C4-2B (cell line): ENCODE measurements around the gene PCDHGC5.

Experiments used
- CTCF ChIP-seq: fragments of 450-650 bp; conservative IDR thresholded peaks from 2 replicates; pipeline ENCODE4 v1.5.1; 2017; ENCODE audit warnings: mild to moderate bottlenecking
- ZFX ChIP-seq: fragments of 450-650 bp; IDR thresholded peaks from 2 replicates; pipeline ENCODE4 v1.6.1; 2017

GRCh38 chr5:141486091-141486490, 2.8 kb upstream of the PCDHGC5 start:
- TF ChIP-seq CTCF (no peak), ZFX (no peak)
